Hepatocyte (in vitro differentiated cells): ENCODE results near the gene CEMIP2.
"Not testable (repeated sequence)": the region's sequence is repeated elsewhere in the genome, so short reads cannot be mapped to it uniquely, and the experiment has no call there.

ENCODE experiments used
- EZH2 ChIP-seq: fragments of 200-600 bp; sonication (generic); IDR thresholded peaks from 2 replicates; pipeline ENCODE4 v1.6.1; 2016; ENCODE audit warnings: antibody characterized with exemption, mild to moderate bottlenecking, borderline replicate concordance
- TF ChIP-seq, protein P1 (sequence below): fragments of 200-600 bp; sonication (generic); IDR thresholded peaks from 2 replicates; pipeline ENCODE4 v1.5.1; 2016; ENCODE audit warnings: antibody characterized with exemption, mild to moderate bottlenecking; ENCODE audit not compliant: poor library complexity

DNA sequence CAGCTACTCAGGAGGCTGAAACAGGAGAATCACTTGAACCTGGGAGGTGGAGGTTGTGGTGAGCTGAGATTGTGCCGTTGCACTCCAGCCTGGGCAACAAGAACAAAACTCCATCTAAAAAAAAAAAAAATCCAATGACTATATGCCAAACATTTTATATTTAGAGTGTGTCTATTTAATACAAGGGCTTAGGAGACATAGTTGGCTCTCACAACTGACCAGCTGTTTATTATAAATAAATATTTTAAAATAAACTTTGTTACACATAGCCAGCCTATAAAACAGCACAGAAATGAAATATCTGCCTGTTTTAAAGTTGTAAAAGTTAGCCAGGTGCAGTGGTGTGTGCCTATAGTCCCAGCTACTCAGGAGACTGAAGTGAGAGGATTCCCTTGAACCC is 36.8 kb upstream of the CEMIP2 start:
- not testable (repeated sequence) for TF ChIP-seq EZH2
- TF ChIP-seq, protein P1, sequence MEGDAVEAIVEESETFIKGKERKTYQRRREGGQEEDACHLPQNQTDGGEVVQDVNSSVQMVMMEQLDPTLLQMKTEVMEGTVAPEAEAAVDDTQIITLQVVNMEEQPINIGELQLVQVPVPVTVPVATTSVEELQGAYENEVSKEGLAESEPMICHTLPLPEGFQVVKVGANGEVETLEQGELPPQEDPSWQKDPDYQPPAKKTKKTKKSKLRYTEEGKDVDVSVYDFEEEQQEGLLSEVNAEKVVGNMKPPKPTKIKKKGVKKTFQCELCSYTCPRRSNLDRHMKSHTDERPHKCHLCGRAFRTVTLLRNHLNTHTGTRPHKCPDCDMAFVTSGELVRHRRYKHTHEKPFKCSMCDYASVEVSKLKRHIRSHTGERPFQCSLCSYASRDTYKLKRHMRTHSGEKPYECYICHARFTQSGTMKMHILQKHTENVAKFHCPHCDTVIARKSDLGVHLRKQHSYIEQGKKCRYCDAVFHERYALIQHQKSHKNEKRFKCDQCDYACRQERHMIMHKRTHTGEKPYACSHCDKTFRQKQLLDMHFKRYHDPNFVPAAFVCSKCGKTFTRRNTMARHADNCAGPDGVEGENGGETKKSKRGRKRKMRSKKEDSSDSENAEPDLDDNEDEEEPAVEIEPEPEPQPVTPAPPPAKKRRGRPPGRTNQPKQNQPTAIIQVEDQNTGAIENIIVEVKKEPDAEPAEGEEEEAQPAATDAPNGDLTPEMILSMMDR, result not testable (repeated sequence)
